Activated CD4-positive, CD25-positive, alpha-beta regulatory T cell (primary cell): ENCODE data around the gene DCAF8L2.
"Not testable (repeated sequence)": the region's sequence is repeated elsewhere in the genome, so short reads cannot be mapped to it uniquely, and the experiment has no call there.

Source experiments
- DNase-seq, 4 experiments: peaks; one replicate each; lab custom pipeline; 2025; lab: John Stamatoyannopoulos, UW

DCAF8L2 gene

DNA sequence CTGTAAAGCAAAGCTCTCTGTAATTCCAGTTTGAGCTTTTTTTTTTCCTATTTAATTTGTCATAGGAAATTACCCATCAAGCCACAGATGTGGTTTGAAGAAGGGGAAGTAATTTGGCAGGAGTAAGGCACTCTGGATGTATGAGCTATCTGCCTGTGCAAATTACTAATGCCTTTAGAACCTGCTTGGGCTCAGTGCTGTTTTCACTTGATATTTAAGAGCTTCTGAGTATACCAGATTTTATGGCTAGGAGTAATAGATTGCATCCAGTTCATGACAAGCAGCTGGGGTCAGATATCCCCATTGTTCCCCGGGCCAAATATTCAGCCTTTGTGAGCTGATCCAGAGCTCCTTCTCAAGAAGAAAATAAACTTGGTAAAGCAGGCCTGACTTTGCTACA is 89.1 kb downstream of the DCAF8L2 start:
- no peak for DNase-seq

DNA sequence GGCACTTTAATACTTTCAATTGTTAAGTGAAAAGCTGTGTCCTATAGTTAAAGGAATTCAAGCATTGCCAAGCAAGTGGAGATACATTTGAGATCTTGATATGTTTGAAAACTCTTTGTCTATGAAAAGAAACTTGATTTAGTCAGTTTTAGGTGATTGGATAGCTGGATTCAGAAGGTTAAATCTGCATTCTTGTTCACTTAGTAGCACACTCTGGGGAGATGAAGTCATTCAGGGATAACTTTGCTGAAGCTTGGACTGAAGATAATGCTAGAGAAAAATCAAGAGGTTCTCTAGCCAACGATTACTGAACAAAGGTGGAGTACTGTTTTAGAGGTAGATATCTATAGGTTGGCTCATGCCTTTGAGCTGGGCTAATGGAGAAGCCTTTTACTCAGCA is 90.6 kb downstream of the DCAF8L2 start:
- no peak for DNase-seq

DNA sequence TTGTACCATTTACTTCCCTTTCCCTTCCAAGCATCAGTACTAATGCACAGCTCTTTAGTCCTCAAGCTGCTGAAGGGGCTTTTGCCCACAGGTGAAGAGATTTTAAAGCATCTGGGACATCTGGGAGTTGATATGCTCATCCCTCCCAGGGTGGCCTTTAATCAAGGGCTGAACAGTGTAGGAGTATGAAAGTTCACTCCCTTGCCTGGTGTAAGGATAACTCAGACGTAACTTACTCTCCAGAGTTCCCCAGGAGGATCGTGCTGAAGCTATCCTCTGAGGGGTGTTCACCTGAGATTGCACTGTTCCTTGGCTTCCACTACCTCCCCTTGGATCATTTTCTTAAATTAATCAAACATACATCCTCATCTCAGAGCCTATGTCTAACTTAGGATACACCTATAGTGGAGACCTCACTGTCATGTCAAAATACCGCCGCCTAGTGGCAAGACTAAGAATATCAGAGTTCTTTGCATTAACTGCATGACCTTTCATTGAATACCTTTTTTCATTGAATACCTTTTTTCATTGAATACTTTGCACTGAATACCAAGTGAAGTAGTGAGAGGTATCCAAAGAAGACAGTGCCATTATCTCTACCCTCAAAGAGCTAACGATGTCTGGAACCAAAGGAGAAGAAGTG is 93.5 kb downstream of the DCAF8L2 start:
- not testable (repeated sequence) for DNase-seq

DNA sequence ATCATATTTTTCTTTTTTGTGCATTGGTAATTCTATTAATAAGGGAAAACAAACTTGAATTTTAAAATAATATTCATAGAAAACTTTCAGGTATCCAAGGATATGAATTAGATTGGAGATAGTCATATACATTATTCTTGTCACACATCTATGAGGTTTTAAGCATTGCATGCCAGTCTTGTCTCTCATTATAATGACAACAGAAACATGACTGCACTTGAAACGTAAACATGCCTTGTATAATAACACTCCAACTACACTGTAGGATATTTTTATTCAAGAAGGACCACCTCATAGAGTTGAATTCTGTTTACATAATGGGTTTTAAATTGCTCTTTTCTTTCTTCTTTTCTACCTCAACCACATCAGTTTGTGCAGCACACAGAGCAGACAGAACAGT is 104.5 kb downstream of the DCAF8L2 start:
- no peak for DNase-seq

DNA sequence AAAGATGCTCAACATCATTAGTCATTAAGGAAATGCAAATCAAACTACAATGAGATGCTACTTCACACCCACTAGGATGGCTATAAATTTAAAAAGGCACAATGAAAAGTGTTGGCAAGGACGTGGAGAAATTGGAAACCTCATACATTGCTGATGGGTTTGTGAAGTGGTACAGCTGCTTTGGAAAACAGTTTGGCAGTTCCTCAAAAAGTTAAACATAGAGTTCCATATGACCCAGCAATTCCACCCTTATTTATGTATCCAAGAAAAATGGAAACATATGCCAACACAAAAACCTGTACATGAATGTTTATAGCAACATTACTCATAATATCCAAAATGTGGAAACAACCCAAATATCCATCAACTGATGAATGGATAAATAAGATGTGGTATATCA is 116.4 kb downstream of the DCAF8L2 start:
- no peak for DNase-seq

DNA sequence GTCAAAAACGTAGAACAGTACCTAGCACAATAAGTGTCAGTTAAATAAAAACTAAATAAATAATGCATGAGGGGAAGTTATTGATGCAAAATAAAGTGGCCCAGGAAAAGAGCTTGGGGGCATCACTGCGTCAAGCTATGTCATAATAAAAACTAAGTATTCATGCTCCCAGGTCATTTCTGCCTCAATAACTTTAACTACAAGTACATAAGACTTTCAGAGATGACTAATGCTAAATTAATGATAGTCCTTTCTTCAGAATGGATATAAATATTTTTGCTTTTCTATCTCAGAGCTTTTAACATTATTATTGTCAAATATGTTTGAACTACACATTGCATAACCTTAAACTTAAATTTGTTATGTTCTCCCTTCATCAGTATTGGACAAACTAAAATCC is 125.5 kb downstream of the DCAF8L2 start:
- no peak for DNase-seq

DNA sequence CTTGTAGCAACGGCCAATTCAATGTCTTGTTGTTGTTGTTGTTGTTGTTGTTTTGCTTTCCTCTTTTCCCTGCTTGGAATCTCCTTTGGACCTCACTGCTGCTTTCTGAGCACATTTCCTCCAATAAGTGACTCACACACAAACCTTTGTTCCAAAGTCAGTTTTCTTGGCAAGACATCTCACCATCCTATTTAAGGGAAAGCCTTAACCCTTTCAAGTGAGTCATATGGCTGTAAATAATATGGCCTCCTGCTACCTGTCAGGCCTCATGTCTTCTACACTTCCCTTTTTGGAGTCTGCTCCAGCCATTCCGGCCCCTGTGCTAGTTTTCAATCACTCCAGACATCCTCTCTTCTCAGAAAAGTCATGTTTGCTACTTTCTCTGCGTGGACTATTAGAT is 138.1 kb downstream of the DCAF8L2 start:
- no peak for DNase-seq

DNA sequence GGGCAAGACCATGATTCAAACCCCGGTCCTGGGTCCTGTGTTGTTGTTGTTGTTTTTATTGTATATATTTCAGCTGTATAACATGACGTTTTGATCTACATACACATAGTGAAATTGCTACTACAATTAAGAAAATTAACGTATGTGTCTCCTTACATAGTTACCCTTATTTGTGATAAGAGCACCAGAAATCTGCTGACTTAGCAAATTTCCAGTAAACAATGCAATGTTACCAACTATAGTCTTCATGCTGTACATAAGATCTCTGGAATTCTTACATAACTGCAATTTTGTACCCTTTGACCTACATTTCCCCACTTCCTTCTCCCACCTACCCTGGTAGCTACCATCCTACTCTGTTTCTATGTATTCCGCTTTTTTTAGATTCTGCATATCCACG is 141.8 kb downstream of the DCAF8L2 start:
- no peak for DNase-seq

DNA sequence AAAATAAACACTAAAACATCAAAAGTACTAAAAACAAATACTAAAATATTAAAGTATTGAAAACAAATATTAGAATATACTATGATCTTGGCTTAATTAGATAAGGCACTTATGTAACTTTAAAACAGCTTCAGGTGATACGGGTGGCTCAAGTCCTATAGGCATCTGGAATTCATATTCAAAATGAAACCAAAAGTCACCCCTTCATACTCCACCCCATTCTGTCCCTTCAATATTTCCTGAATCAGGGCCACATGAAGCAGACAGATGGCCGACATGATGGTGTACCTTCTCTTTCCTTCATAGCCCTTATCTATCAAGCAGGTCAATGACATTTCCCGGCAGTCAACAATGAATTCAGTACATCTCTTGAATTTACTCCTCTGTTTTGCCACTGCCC is 145.8 kb downstream of the DCAF8L2 start:
- no peak for DNase-seq

DNA sequence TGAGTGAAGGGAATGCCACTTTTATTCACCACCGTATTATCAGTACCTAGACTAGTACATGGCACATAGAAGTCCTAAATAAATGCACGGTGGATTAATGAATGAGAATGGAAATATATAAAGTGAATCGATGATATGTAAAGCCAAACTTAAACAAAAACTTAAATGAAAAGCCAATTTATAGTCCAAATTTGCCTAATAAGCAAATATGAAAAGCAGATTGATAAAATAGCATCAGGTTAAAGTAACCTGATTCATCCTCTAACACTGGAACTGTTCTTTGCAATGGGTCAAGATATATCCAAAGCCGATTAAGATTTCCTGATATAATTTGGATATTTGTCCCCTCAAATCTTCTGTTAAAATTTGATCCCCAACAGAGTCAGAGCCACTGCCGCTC is 150.8 kb downstream of the DCAF8L2 start:
- no peak for DNase-seq

DNA sequence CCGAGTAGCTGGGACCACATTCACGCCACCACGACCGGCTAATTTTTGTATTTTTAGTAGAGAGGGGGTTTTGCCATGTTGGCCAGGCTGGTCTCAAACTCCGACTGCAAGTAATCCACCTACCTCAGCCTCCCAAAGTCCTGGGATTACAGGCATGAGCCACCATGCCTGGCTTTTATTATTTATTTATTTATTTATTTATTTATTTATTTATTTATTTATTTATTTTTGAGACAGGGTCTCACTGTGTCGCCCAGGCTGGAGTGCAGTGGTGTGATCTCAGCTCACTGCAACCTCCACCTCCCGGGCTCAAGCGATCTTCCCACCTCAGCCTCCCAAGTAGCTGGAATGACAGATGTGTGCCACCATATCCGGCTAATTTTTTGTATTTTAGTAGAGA is 153.4 kb downstream of the DCAF8L2 start:
- DNase-seq, result not testable (repeated sequence)

DNA sequence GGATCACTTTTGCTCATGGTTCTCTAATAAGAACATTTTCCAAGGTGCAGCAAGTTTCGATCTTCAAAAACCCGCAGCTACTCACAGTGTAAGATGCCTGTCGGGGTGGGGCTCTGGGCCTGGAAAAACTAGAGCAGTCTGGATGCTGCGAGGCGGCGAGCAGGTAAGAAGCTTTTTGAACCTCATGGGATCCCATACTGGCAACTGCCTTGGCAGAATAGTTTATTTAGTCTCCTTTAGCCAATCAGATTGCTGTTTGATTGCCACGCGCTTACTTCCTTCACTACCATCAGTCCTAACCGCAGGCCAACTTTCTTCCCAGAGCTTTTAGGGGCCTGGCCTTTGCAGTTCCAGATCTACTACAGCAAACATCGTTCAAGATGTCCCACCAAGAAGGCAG is 156.4 kb downstream of the DCAF8L2 start:
- no peak for DNase-seq

DNA sequence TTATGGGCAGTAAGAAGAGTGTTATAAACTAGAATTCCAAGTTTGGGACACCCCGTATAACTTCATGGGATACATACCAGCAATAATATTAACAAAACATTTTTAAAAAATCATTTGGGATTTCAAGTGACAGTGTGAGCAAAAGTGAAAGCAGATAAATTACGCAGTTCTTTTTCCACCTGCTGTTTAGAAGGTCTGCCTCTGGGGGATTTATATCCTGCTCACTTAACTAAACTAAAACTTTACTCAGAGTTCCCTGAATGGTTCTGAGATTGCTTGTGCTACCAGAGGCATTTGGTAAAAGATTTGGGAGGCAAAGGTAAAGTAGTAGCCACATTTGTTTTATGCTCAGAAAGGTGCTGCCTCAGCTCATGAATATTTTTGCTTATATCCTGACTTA is 160.2 kb downstream of the DCAF8L2 start:
- not testable (repeated sequence) for DNase-seq

DNA sequence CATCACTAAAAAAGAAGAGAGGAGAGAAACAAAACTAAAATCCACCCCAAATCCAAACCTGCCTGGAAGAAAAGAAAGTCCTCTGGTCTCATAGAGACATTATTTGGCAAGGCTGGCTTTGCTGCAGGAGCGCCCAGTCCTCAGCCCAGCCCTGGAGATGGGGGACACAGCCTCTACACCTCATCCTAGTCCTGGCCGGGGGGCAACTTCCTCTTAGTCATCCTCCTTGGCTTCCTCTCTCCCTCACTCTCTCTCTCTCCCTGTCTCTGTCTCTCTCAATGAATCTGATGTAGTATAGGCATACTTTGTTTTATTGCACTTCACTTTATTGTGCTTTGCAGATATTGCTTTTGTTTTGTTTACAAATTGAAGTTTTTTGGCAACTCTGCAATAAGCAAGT is 161.8 kb downstream of the DCAF8L2 start:
- no peak for DNase-seq

DNA sequence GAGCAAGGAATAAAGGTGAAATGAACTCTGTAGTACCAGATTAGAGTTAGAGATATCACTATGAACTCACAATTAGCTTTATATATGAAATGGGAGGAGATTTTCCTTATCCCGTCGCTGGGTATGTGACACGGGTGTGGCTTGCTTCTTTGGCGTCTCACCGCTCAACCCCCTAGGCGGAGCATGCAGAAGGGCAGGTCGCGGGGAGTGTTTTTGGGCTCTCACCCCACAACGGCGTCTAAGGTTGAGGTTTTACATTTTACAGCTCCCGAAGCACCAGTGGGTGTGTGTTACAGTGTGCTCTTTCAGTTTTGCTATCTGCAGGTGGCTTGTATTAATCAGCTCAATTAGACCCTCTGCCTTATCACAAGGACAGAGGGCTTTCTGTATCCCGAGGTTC is 175.6 kb downstream of the DCAF8L2 start:
- no peak for DNase-seq

DNA sequence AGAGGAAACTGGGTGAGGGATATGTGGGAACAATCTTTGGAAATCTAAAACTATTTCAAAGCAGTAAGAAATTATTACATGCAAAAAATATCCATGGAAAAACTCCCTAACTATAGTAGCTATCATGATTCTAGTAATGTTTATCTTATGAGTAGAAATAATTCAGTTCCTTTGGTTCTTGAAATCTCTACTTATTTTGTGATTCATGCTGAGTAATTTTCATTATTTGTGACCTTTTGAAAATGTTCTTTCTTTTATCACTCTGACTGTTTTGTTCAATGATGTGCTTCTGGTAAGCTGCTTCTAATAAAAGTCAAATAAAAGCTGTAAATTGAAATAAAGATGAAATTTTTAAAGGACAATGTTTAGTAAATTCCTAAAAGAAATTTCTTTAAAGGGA is 177.2 kb downstream of the DCAF8L2 start:
- DNase-seq, result no peak

DNA sequence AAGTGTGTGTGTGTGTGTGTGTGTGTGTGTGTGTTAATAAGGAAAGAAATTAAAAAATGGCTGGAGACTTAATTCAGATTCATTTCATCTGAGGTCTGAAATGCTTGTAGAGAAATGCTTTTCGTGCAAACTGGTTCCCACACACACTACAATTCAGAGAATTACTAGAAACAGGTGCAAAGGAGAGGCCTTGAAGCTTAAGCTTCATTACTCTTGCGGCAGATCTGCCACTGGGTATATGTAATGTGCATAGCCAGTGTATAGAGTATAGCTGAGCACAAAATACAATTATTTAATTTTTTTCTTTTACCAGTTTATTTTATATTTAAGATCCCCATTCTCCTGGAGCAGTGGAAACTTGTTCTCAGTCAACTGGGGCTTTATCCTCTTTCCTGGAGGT is 185.8 kb downstream of the DCAF8L2 start:
- no peak for DNase-seq

DNA sequence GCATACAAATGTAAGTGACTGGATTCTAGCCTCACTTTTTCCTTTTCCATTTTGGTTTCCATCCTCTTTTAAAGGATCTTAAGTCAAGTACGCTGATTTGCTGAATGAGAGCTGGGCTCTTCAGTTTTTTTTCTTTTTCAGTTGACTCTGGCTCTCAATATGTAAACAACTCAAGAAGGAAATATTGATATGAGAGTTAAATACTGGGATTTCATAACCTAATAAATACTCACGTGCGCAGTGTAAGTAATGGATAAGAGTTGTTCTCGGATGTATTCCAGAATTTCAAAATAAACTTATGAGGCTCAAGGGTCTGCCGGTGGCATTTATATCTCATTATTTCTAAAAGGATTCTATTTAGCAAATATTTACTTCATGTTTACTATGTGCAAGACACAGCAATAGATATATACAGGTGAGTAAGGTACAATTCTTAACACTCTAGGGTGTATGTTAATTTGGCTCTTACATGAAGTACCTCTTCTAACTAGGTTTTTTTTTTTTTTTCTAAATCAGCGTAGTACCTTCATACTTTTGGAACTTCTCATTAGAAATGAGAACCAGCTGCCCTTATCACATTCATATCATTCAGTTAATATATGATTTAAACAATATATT is 206.6 kb downstream of the DCAF8L2 start:
- DNase-seq, result no peak

DNA sequence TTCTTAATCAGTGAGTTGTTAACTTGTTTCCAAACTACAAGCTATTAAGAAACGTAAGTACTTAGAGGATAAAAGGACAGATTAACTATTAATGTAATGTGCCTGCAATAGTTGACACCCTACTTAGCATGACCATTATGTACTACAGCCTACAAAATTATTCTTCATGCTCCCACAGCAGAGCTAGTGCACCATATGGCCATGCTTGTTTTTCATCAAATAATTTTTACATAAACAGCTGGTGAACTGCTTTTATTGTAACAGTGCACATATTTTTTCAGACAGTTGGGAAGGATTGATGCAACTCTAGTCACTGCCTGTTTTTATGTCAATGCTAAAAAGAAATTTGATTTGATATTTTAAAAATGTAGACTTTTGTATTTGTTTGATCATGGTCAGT is 207.4 kb downstream of the DCAF8L2 start:
- DNase-seq, result no peak
